Measurements from ENCODE around the gene ZYX.

Gene ZYX, protein sequence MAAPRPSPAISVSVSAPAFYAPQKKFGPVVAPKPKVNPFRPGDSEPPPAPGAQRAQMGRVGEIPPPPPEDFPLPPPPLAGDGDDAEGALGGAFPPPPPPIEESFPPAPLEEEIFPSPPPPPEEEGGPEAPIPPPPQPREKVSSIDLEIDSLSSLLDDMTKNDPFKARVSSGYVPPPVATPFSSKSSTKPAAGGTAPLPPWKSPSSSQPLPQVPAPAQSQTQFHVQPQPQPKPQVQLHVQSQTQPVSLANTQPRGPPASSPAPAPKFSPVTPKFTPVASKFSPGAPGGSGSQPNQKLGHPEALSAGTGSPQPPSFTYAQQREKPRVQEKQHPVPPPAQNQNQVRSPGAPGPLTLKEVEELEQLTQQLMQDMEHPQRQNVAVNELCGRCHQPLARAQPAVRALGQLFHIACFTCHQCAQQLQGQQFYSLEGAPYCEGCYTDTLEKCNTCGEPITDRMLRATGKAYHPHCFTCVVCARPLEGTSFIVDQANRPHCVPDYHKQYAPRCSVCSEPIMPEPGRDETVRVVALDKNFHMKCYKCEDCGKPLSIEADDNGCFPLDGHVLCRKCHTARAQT

DNA sequence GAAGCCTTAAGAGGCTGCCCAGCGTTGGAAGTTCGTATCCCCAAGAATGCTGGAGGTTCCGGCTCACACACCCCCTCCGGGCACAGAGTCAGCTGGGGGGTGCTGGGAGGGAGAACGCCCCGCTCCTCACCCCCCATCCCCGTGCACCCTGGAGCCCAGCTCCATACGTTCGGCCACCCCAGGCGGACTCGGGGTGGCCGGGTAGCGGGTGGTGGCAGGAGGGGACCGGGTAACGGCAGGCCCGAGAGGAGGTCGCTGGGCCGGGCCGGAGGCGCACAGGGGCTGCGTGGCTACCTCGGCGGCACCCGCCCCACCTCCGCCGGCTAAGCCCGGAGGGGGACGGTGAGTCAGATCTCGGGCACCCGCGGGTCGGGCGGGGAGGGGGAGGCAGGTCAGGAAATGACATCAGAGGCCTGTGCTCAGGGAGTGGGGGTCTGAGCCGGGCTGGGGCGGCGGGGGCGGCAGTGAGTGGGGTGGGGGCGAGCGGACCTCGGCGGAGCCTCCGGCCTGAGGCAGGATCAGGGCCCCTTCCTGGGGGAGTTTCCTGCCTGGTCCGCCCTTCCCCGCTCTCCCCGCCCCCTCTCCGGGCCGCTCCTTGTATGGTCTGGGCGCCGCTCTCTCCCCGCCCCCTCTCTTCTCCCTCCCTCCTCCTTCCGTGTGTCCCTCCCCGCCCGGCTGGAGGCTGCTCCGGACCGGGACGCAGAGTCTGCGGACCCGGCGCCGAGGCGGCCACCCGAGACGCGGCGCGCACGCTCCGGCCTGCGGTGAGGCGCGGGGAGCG, at the start of gene ZYX:
ZYX (plus strand) TSS at position 700 of the 781 bp plus-strand sequence. CDS start 227 bp downstream, outside the sequence.
- DNase-seq (ENCODE audit: low spot score): no peak

DNA sequence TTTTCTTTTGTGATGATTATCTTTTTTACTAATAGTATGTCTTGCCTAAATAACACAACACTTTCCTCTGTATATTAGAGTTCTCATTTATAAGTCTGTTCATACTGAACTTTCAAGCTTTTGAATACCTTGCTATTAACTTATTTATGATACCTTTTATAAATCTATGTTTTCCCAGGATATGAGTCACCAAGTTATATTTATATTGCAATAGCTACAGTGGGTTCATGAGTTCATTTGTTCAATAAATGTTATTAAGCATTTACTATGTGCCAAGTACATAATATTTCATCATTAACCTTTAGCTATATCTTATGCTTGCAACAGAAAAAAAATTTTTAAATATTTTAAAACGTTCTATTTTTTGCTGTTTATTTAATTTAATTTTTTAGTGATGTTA, 46.9 kb upstream of the ZYX start:
- DNase-seq (ENCODE audit: low spot score): no peak

DNA sequence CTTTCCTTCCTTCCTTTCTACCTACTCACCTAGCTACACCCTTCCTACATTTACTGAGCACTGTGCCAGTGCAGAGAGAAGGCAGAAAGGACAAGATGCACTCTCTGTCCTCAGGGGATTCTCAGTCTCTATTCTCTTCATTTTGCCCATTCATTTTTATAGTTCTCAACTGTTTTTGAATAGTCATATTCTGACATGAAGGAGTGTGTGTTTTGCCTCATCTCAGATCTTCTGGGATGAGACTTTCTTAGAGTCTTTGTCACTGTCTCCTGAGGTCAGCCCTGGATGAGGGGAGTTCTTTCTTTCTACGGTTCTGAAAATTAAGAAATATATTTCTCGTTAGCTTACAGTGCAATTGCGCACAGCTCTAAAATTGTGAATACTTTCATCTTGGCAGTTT, 43.9 kb upstream of the ZYX start:
- DNase-seq (ENCODE audit: low spot score): no peak

DNA sequence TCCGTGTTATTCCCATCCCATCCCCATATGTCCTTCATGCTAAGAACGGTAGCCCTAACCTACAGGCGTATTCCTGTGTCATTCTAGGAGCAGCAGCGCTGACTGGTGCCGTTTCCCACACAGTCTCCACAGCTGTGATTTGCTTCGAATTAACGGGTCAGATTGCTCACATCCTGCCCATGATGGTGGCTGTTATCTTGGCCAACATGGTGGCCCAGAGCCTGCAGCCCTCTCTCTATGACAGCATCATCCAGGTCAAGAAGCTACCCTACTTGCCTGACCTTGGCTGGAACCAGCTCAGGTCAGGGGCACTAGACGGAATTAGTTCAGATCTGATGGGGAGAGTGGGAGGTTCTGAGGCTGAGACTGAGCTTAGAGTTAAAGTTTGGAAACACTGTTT, 39.3 kb upstream of the ZYX start:
- DNase-seq (ENCODE audit: low spot score): no peak

DNA sequence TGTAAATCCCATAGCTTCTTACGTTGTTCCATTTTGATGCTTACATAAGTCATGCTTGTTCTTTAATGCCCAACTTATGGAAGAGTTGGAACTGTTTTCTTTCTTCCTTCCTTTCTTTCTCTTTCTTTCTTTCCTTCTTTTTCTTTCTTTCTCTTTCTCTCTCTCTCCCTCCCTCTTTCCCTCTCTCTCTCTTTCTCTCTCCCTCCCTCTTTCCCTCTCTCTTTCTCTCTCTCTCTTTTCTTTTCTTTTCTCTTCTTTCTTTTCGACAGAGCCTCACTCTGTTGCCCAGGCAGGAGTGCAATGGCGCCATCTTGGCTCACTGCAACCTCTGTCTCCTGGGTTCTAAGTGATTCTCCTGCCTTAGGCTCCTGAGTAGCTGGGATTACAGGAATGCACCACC, 37.5 kb upstream of the ZYX start:
- no peak for DNase-seq (ENCODE audit: low spot score)

DNA sequence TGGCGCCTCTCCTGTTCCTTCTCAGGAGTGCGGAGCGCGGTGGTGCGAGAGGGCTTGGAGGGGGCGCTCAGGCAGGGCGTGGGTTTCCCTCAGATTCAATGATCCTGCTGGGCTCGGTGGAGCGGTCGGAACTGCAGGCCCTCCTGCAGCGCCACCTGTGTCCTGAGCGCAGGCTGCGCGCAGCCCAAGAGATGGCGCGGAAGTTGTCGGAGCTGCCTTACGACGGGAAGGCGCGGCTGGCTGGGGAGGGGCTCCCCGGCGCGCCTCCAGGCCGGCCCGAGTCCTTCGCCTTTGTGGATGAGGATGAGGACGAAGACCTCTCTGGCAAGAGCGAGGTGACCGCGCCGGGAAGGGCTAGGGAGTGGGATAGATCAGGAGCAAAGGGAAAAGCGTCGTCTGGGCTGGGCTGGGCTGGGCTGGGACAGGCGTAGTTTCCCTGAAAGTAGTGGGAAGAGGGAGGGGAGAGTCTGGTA, 35.7 kb upstream of the ZYX start:
- DNase-seq (ENCODE audit: low spot score): no peak

DNA sequence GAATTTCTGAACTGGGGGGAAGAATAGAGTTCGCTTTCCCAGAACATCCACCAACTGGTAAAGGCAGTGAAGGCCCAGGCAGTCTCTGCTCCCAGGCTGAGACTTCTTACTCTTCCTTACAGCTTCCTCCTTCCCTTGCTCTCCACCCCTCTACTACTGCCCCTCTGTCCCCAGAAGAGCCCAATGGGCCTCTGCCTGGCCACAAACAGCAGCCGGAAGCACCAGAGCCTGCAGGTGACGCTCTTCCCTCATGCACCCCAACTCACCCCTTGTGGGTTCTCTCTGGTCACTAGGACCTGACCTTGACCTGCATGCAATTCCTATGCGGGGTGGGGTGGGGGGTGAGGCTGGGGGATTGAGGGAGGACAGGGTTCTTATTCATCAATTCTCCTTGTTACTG, 35.1 kb upstream of the ZYX start:
- DNase-seq (ENCODE audit: low spot score): no peak

DNA sequence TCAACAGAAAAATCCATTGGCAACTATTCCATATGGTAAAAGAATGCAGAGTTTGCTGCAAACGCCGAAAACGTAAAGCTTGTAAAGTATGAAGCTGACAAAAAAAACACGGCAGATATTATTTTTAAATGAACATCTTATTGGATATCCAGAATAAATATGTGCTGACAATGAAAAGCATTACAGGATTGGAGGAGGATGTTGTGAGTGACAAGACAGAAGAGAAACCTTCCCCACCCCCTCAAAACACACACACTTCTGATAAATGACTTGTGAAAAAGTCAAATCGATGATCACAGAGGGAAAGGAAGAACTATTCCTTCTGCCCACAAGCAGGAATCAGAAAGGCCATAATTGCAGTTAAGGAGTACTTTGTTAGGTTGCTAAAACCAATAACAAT, 33.2 kb upstream of the ZYX start:
- DNase-seq (ENCODE audit: low spot score): no peak

DNA sequence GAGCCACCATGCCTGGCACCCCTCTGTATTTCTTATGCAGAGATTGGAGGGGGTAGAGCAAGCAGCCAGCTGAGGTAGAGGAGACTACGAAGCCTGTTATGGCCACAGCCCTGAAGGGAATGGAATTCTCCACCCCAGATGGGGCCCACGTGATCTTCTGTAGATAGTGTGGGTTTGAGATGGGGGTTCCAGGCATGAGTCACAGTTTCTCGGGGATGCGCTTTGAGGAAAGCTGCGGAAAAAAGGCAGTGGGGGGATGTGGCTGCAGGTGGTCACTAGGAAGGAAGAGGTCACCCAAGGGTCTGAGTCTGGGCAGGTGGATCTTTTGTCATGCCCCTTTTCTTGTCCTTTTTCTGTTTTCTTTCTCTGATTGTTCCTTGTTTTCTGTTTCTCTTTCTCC, 30.1 kb upstream of the ZYX start:
- no peak for DNase-seq (ENCODE audit: low spot score)

DNA sequence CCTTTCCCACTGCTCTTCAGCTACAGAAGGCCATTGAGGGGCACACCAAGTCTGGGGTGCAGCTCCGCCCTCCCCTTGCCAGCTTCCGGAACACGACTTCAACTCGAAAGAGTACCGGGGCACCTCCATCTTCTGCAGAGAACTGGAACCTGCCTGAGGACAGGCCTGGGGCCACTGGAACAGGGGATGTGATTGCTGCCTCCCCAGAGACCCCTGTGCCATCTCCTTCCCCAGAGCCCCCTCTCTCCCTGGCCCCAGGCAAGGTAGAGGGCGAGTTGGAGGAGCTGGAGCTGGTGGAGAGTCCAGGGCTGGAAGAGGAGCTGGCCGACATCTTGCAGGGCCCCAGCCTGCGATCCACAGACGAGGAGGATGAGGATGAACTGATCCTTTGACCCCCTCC, 29.6 kb upstream of the ZYX start:
- no peak for DNase-seq (ENCODE audit: low spot score)

DNA sequence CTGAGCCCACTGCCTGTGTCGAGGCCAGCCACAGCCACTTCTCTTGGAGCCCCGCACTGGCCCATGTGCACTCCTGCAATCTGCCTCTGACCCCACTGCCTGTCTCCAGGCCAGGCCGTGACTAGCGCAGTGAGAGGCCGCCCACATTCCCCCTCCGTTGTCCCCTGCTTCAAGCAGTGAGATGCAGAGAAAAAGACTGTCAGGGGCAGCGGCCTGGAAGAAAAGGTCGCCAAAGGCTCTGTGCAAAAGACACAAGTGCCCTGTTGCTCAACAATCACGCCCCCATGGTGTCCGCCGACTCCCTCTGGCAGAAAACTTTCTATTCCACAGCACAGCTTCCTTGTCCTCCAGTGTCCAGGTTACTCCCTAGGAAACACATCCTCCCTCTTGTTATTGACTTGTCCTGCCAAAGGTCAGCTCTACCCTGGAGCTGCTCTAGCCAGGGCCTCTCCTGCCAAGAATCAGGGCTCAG, 28.6 kb upstream of the ZYX start:
- no peak for DNase-seq (ENCODE audit: low spot score)

DNA sequence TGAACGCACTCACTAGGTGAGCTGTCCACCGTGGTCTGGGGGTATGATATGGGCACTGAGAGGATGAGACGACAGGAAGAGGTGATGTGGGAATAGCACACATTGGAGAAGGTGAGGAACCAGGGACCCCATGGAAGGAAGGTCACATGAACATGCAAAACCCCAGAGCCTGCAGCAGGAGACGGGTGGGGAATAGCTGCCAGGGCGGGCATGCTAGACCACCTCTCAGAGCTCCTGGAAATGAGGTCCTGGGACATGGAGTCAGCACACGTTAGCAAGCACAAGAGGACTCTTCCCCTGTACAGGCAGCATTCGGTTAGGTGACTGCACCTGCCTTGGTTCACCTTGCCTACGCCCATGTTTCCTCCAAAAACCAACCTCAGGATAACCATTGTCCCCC, 26.8 kb upstream of the ZYX start:
- DNase-seq (ENCODE audit: low spot score): no peak

DNA sequence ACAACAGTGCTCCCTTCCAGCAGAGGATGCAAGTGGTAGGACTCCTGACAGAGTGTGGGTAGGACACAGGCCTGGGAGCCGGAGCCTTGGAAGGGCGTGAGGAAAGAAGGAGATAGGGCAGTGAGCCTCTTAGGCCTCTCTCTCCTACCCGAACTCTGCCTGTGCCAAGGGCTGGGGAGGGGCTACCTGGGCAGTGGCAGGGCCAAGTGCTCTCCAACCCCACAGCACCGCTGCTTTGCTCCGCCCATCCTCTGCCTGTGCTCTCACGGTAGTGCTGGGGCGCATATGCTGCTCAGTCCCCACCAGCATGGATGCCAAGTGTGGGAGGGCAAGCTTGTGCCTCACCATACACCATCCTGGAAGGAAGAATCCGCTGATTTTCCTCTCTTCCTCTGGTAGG, 26.2 kb upstream of the ZYX start:
- DNase-seq (ENCODE audit: low spot score): no peak

DNA sequence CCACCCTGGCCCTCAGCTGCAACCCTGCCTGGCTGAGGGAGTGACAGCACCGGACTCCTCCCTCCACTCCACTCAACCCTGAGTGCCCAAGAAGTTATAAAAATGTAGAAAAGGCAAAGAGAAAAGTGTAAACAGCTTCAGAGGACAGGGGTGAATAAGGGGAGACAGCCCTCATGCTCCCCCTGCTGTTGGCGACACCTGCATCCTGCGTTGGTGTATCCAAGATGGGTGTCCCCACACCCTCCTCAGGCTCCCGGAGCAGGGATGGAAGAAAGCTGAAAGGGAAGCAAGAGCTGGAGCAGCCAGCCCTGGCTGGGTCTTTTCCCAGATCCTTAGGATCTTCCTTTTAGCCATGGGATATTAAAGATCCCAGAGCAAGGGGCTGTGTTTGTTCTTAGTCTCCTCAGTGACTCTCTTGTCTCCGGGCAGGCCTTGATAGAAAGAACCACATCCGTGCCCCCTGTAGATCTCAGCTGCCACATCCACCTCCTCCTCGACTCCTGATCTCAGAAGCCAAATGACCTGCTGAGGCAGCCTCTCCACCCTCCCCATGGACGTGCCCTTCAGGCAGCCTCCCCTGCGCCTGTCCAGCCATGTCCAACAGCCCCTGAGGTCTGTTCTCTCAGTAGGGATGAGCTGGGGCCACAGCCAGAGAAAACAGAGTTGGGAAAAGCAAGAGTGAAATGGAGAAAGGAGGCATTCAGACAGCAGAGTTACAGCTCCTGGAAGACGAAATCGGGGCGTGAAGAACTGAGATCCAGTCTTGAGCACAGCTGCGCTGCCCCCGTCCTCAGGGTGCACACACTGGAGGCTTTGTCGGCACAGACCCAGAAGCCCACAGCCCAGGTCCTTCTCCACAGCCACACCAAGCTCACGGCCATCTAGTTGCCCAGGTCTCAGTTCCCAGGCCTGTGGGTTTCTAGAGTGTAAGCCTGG, 25.4 kb upstream of the ZYX start:
- no peak for DNase-seq (ENCODE audit: low spot score)

DNA sequence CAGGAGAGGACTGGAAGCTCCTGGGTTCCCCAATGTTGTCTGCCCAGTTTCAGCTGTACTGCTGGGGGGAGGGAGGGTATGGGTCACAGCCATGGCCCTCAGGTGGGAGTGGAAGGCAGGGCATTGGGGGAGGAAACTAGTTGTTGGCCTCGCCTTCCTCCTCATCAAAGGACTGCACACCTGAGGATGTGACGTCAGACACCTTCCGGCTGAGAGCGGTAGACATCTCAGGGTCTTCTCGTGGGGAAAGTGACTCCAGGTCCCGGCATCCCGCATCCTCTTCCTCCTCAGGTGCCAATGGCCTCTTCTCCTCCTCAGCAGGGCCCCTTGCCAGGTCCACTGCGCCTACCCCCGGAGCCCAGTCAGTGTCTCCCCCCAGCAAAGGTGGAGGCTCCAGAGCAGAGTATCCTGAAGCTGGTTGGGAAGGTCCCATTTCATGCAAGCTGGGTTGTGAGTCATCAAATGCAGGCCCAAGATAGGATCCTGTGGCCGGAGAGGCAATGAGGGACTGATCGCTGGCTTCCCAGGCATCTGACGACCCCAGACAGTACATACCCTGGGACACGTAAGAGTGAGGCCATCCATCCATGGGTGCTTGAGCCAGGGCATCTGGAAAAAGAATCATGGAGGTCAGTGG, 24.6 kb upstream of the ZYX start:
- DNase-seq (ENCODE audit: low spot score): no peak

DNA sequence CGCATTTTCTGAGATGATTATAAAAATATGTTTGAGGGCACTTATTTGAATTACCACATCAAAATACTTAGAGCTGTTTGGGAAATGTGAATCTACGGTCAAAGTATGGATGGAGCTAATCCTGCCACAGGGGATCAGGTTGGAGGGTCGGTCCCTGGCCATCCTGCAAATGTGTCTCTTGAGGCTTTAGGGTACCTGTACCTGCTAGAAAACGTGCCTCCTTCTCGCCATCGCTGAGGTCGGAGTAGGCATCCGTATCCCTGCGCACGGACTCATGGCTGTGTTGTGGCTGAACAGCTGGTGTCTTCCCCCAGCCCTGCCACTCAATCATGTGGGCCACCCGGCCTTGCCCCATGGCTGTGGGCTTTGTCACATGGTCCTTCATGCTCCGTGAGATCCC, 22.5 kb upstream of the ZYX start:
- no peak for DNase-seq (ENCODE audit: low spot score)

DNA sequence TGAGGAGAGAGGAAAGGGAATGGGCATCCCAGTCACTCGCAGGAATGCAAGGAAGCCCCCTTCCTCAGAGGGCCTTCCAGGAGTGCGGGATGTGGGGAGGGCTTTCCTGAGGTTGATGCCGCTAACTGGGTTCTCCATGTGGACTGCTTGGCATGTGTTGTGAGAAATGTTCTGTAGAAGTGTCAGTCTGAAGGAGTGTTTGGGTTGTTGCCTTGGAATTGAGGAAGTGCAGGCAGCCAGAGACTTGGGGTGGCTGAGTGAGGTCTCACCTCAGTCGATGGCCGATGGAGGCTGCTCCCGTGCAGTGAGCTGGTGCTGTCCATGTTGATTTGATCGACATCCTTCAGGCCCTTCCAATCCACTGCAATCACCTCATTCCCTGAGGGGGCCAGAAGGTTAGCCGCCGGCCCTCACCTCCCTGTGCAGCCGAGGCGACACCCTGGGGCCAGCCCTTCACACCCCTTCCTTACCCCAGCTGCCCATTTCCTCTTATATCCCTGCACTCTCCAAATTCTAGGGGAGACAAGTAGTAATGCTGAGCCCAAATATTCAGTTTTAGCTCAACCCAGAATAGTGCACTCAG, 21.3 kb upstream of the ZYX start:
- DNase-seq (ENCODE audit: low spot score): no peak

DNA sequence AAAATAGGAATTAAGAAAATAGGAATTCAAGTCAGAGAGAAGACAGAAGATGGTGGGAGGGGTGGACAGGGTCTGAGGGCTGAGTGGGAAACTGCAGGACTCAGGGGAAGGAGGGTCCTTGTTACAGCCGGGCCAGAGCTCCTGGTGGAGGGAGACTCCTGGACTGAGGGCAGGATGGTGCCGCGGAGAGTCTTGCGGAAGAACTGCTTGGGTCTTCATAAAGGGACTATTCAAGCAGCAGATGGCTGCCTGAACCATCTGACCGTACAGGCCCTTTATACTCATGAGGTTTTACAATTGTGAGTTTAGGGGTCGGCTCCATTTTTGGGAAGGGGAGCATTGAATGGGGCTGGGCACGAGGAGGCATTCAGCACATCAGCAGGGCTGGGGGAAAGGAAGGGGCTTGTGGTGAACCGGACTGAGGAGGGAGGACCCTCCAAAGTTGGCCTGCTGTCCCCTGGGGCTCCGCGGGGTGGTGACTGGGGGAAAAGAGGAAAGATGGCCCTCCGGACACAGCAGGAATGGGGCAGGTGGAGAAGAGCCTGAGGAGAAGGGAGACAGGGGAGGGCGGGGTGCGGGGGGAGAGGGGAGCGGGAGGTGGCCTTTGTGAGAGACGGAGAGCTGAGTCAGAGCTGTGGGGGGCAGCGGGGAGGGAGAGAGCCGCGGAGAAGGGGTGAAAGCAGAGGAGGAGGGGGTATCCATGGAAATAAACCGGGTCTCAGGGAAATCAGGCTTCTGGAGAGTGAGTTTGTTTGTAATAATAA, 20.2 kb upstream of the ZYX start:
- DNase-seq (ENCODE audit: low spot score): no peak

DNA sequence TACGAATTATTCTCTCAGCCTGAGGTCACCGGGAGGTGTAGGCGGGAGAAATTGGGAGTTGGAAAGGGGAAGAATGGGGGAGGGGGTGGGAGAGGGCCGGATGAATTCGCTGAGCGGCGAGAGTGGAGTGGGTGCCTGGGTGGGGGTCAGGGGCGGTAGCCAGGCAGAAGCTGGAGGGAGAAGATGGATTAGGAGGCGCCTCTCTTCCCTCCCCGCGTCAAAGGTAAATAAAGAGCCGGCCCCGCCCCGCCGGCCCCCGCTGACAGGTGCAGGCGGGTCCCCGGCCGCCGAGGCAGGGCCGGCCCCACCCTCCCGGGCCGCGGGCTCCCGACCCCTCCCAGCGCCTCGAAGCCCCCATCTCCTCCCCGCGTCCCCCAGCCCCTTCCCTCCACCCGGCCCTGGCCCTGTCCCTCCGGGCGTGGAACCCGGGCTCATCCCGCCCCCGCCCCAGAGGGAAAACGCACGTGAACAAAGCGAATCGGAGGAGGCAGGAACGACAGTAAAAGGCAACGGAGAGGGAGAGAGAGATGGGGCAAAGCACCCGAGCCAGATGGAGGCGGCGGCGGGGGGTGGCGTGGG, 19.5 kb upstream of the ZYX start:
- DNase-seq (ENCODE audit: low spot score): no peak
